Stimulated activated naive CD8-positive, alpha-beta T cell treated with anti-CD3 and anti-CD28 coated beads, Interleukin-15, Interleukin-2, amounts not matched to agents 100 U/mL and 50 U/mL, for 24 hours (primary cell): ENCODE data around the gene FAR2.

Source experiments
- ATAC-seq: fragments of 150-1000 bp; cut with Tn5 transposase; one replicate; pipeline ENCODE4 v1.10.0; 2021
- DNase-seq: peaks from one replicate; pipeline ENCODE4 v3.0.0; 2021

The FAR2 gene

DNA sequence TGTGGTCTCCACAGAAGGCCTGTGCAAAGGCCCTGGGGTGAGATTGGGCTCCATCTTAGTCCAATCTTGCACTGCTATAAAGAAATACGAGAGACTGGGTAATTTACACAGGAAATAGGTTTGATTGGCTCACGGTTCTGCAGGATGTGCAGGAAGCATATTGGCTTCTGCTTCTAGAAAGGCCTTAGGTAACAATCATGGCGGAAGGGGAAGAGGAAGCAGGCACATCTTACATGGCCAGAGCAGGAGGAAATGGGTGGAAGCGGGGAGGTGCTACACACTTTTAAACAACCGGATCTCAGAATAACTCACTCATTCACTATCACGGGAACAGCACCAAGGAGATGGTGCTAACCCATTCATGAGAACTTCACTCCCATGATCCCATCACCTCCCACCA lies 55.4 kb downstream of the FAR2 start:
- DNase-seq: no peak

DNA sequence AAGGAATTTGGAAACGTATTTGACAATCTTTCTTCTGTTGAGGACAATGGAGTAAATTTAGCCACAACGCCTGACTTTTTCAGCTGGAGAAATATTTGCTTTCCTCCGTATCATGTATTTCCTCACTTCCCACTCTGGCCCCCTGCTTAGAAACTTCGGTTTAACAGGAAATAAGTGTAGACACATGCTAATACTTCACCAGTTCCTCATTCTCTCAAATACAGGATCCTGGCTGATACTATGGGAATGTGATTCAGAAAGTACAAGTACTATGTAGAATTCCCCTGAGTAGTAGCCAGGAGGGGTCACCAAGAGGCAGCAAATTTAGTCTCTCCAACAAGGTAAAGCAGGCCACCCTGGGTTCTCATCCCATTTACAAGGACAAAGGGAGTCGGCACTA lies 58.0 kb downstream of the FAR2 start:
- no peak for DNase-seq
- no peak for ATAC-seq

More for the DNA sequence above, 55.4 kb downstream of the FAR2 start:
- no peak for ATAC-seq

- ATAC-seq: no peak
- no peak for DNase-seq
Observed at GRCh38 chr12:29208060-29208459, 59.0 kb downstream of the FAR2 start.

DNA sequence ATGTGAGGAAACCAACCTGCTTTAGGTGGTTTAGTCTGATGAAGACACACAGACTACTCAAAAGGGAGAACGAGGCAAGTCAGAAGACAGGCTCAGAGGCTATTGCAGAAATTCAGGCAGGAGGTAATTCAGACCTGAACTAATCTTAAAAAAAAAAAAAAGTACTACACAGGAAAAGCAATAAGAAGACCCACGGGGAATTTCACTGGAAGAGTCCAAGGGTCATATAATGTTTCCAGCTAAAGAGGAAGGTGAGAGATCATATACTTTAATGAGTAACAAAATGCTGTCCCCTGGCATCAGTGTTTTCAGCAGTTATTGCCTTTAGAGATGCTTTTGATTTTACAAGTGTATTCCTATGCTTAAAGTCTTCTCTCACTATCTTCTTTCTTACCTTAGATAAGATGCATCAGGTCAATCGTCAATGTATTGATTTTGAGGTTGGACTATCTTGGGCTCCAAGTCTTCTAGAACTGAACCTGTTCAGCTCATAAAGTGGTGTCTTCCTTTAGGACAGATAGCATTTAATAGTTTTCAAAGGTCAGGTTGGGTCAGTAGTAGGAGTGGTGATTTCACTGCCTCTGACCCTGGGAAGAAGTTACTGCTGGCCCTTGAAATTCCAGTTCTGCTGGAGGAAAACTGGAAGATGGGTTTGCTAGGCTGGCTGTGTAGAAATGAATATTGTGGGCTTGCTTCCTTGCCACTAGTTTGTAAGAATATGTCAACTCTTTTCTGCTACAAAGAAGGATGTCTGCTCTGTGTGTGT lies 60.0 kb downstream of the FAR2 start:
- no peak for DNase-seq
- ATAC-seq: no peak

- DNase-seq: no peak
- ATAC-seq: no peak
Observed at GRCh38 chr12:29211696-29212095, 62.6 kb downstream of the FAR2 start.

- DNase-seq (no peak), ATAC-seq (no peak)
Observed at GRCh38 chr12:29212682-29213403, 63.8 kb downstream of the FAR2 start.

DNA sequence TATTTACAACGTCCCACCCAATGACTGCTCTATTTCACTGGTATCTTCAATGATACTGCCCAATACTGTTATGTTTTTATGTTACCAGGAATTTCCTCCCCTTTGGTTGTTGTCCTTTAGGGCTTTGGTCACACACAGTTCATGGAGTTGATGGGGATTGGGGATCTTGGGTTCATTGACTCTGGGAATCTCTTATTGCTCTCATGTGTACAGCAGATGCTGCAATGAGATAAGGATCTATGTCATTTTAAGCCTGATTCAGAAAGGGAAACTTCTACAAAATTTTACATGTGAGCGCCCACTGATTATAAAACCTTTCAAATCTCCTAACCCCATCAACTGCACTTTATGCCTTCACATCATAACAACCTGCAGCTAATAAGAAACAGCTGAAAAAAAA lies 67.2 kb downstream of the FAR2 start:
- ATAC-seq: no peak
- DNase-seq: no peak

- ATAC-seq: no peak
- DNase-seq: no peak
Observed at GRCh38 chr12:29216797-29217575, 67.9 kb downstream of the FAR2 start.

- ATAC-seq (no peak), DNase-seq (no peak)
Observed at GRCh38 chr12:29220632-29221336, 71.7 kb downstream of the FAR2 start.

DNA sequence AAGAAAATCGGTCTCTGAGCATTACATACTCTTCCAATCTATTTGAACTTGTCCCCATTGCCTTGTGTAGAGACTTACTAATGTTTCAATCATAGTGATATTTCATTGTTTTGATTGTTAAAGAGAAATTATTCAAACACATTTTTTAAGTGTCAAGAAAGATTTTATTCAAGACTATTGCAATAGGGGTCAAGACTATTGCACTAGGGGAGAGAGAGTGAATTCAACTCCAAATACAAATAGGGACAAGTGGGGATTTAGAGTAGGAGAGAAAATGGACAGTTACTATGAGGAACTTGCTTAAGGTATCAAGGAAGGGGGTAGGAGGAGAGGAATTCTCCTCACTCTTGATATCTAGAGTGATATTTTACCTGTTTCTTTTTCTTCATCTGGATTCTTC lies 73.1 kb downstream of the FAR2 start:
- ATAC-seq: no peak
- no peak for DNase-seq

GRCh38 chr12:29223426-29223825 lies 74.3 kb downstream of the FAR2 start:
- DNase-seq: no peak
- no peak for ATAC-seq

- ATAC-seq (no peak), DNase-seq (no peak)
Observed at GRCh38 chr12:29223956-29224543, 75.0 kb downstream of the FAR2 start.

- no peak for ATAC-seq
- no peak for DNase-seq
Observed at GRCh38 chr12:29224572-29224971, 75.5 kb downstream of the FAR2 start.

- DNase-seq (no peak), ATAC-seq (no peak)
Observed at GRCh38 chr12:29225834-29226233, 76.8 kb downstream of the FAR2 start.

GRCh38 chr12:29226616-29227015 lies 77.5 kb downstream of the FAR2 start:
- DNase-seq (no peak), ATAC-seq (no peak)

- DNase-seq (no peak), ATAC-seq (no peak)
Observed at GRCh38 chr12:29228474-29229157, 79.5 kb downstream of the FAR2 start.

DNA sequence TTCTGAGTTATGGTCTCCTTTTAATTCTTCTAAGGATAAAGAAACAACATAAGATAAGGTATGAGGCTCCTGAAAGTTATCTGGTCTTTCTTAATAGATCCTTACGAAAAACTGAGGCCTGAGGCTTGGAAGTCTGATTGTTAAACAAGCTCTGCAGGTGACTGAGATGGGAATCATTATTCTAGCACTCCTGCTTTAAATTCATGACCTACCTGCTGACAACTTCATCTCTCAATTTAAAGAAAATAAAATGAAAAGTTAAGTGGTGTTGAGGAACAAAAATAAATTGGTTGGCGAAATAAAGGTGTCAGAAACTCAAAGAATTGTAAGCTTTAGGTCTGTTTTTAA lies 80.1 kb downstream of the FAR2 start:
- no peak for ATAC-seq
- DNase-seq: no peak

GRCh38 chr12:29229937-29230336 lies 80.9 kb downstream of the FAR2 start:
- DNase-seq (no peak), ATAC-seq (no peak)

- ATAC-seq (no peak), DNase-seq (no peak)
Observed at GRCh38 chr12:29230800-29231560, 81.9 kb downstream of the FAR2 start.

GRCh38 chr12:29232086-29232485 lies 83.0 kb downstream of the FAR2 start:
- ATAC-seq (no peak), DNase-seq (no peak)

GRCh38 chr12:29234552-29234951 lies 85.5 kb downstream of the FAR2 start:
- ATAC-seq: no peak
- no peak for DNase-seq
